Limb (tissue), 2 donors: Measurements from ENCODE around the gene SPAG9.

Source experiments
- DNase-seq, 2 donors: peaks; one replicate each; pipeline ENCODE4 v3.0.0-alpha.2; 2016; ENCODE audit errors: extremely low spot score in 2 of 2

SPAG9 gene

DNA sequence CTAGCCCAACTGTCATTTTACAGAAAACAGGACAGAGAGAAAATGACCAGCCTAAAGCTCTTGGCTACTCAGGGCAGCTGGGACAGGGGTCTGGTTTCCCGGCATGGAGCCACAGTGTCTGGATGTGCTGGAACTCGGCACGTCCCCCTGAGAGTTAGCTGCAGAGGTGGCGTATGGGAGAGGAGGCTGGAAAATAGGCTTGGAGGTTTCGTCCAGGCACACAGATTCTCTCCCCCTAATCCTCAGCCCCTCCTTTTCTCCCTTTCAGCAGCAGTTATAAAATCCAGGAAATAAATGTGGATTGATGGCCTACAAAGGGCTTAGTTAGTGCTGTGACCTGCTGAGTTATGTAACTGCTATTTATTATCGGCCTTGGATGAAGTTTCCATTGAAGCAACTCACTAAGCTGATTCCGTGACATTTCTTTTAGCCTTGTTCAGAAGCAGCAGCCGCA is 165.0 kb downstream of the SPAG9 start:
- peak in 1 of 2 donors; percentile 36 for DNase-seq

DNA sequence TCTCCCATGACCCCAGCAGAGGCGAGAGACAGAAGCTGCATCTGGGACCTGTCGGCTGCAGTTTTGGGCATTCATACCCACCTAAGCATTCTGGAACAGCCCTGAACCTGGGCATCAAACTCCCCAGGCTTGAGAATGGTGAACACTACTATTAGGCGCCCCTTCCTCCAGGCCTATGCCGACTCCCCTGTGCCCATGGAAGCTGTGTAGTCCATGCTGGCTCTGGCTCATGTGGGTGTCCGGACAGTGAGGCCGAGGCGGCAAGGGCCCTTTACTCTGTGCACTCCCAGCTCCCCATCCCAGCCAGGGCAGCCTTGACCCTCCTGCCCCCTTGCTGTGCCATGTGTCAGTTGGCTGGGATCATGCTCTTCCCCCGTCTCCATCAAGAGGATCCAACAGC is 165.5 kb downstream of the SPAG9 start:
- no peak for DNase-seq

DNA sequence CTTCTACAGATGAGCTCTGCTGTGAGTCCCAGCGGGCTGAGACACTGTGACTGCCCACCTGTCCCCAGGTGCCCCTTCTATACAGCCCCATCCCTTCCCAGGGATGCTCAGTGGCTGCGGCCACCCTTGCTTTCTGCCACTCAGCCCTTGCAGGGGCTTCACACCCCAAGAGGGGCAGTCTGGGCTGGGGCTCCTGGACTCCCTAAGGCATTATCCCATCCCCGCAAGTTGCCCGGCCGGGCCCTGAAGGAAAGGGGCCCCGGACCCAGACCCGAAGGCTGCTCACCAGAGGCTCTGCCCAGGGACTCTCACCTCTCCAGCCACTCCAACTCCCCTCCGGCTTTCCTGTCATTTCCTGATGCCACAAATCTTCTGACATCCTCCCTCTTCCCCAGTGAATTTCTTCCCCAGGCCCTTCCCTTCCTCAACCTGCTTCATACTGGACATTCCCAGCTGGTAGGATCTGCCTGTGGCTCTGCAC is 166.0 kb downstream of the SPAG9 start:
- no peak for DNase-seq

GRCh38 chr17:50953831-50954601 is 166.7 kb downstream of the SPAG9 start:
- DNase-seq = peak; percentile 61 to 65

DNA sequence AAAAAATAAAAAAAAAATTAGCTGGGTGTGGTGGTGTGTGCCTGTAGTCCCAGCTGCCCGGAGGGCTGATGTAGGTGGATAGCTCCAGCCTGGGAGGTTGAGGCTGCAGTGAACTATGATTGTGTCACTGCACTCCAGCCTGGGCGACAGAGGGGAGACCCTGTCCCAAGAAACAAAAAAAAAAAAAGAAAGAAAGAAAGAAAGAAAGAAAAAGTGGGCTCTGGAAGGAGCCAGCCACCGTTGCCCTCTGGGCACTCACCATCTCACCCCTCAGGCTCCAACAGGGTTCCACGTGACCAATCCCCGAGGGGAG is 167.2 kb downstream of the SPAG9 start:
- DNase-seq = no peak

DNA sequence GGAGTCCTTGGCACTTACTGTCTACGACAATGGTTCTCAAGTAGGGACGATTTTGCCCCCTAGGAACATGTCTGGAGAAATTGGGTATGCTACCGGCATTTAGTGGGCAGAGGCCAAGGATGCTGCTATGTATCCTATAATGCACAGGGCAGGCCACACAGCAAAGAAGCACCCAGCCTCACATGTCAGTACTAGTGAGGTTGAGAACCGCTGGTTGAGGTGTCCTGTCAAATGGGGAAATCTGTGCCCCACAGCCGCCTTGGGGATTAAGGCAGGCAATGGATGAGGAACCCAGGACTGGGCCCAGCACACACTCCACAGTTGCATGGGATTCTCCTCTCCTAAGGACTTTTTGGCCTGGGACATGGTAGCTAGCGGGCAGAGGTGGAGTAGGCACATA is 167.8 kb downstream of the SPAG9 start:
- DNase-seq = no peak

- DNase-seq = no peak
Measured at GRCh38 chr17:50952013-50952412, 168.7 kb downstream of the SPAG9 start.

- DNase-seq = peak in 1 of 2 donors; percentile 79
Measured at GRCh38 chr17:50949989-50950877, 170.4 kb downstream of the SPAG9 start.

- no peak for DNase-seq
Measured at GRCh38 chr17:50949128-50949988, 171.3 kb downstream of the SPAG9 start.

GRCh38 chr17:50948711-50949110 is 172.0 kb downstream of the SPAG9 start:
- no peak for DNase-seq

DNA sequence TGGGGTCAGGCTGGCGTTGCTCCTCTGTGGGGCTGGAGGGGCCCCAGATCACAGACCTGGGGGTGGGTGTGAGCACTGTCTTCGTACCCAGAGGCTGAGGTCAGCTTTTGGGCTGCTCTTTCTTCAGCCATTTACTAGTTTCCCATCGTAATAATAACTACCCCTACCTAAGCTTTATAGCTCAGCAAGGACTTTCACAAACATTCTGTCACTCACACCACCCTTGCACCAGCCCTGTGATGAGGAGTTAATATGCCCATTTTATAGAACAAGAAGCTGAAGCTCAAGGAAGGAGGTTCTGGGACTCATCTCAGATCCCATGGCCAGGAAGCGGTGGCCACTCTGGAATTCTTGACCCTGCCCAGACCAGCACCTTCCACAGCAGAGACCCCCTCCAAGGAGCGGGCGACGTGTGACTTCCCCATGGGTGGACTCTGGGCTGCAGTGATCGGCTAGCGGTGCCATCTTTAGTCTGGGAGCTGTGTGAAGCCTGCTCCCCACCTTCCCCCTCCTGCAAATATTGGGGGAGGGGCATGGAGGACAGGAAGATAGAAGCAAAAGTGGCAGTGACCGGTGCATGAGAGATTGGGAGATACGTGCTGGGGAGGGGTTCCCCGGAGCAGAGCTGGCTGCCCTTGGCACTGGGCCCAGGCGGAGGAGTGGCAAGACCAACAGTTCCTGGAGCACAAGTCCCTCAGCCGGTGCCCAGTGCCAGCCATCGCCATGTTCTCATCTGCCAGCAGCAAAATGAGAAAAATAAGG is 172.7 kb downstream of the SPAG9 start:
- DNase-seq = peak in 1 of 2 donors; percentile 63

- DNase-seq = no peak
Measured at GRCh38 chr17:50946891-50947781, 173.5 kb downstream of the SPAG9 start.

- no peak for DNase-seq
Measured at GRCh38 chr17:50946223-50946890, 174.3 kb downstream of the SPAG9 start.

DNA sequence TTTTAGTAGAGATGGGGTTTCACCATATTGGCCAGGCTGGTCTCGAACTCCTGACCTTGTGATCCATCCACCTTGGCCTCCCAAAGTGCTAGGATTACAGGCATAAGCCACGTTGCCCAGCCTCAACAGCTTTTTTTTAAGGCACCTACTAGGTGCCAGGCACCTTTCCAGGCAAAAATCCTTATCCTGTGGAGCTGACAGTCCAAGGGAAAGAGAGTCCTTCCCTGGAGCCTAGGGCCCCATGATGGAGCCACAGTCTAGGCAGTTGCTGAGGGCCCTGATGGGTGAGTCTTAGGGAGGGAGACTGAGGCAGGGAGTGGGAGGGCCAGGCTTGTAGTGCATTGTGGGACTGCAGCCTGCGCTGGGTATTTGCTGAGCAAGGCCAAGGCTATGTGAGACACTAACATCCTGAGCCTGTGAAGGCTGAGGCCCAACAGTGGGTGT is 174.9 kb downstream of the SPAG9 start:
- no peak for DNase-seq

DNA sequence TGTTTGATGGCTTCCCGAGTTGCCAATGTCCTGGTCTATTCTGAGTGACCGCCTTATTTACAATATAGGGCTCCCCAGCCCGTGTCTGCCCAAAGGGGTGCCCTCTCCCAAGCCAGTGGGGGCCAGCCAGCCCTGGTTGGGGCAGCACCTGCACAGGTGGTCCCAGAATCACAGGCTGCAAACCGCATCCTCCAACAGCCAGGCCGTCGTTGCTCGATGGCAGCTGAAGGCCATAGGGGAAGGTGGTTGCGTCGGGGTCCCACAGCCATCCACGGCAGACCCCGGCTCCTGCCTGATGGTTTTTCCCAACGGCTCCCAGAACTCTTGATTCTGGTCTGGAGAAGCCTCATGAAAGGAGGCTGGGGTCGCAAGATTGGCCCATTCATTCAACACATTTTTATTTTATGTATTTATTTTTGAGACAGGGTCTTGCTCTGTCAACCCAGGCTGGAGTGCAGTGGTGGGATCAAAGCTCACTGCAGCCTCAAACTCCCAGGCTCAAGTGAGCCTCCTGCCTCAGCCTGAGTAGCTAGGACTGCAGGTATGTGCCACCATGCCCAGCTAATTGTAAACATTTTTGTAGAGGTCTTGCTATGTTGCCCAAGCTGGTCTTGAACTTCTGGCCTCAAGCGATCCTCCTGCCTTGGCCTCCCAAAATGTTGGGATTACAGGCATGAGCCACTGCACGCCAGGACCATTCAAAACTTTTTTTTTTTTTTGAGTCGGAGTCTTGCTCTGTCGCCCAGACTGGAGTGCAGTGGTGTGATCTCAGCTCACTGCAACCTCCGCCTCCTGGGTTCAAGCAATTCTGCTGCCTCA is 175.6 kb downstream of the SPAG9 start:
- no peak for DNase-seq

- peak in 1 of 2 donors; percentile 80 for DNase-seq
Measured at GRCh38 chr17:50944054-50944901, 176.4 kb downstream of the SPAG9 start.

- DNase-seq = no peak
Measured at GRCh38 chr17:50943575-50943933, 177.1 kb downstream of the SPAG9 start.
